Endothelial cell (in vitro differentiated cells): ENCODE data around the gene FGF14. TPM values are rescaled to one million over a fixed set of nuclear protein-coding genes. Genes with fewer than 3 reads are reported as not detected.
"Not testable (repeated sequence)": the region's sequence is repeated elsewhere in the genome, so short reads cannot be mapped to it uniquely, and the experiment has no call there.

Experiments
- DNase-seq: peaks from one replicate; pipeline ENCODE4 v3.0.0; 2021; ENCODE audit warnings: low spot score
- H3K27ac Mint-ChIP-seq: one replicate; pipeline ENCODE4 v1.8.0; 2021; ENCODE audit warnings: mixed read lengths, inconsistent platforms; ENCODE audit not compliant: unreplicated experiment
- H3K27me3 Mint-ChIP-seq: one replicate; pipeline ENCODE4 v1.8.0; 2021; ENCODE audit warnings: mild to moderate bottlenecking, moderate library complexity, mixed read lengths, inconsistent platforms; ENCODE audit not compliant: unreplicated experiment
- H3K36me3 Mint-ChIP-seq: one replicate; pipeline ENCODE4 v1.8.0; 2021; ENCODE audit warnings: mild to moderate bottlenecking, low read depth, mixed read lengths, inconsistent platforms; ENCODE audit not compliant: unreplicated experiment
- H3K4me1 Mint-ChIP-seq: one replicate; pipeline ENCODE4 v1.8.0; 2021; ENCODE audit warnings: mild to moderate bottlenecking, mixed read lengths, inconsistent platforms; ENCODE audit not compliant: unreplicated experiment
- H3K4me3 Mint-ChIP-seq: one replicate; pipeline ENCODE4 v1.8.0; 2021; ENCODE audit warnings: mild to moderate bottlenecking, mixed read lengths, inconsistent platforms; ENCODE audit not compliant: unreplicated experiment
- H3K9me3 Mint-ChIP-seq: one replicate; pipeline ENCODE4 v1.8.0; 2021; ENCODE audit warnings: mixed read lengths, inconsistent platforms; ENCODE audit not compliant: unreplicated experiment
- total RNA-seq: library from RNA; stranded (reverse); fragmentation: NEBNext Ultra II Directional; extraction: Animal tissue kit (Norgen Biotek cat#: 25700); gene quantifications from one replicate; pipeline ENCODE4 v1.2.1, GENCODE V29; 2021; ENCODE audit not compliant: unreplicated experiment
- TF ChIP-seq, protein P1 (sequence below): fragments of 200-600 bp; sonication (generic); IDR thresholded peaks from one replicate; pipeline ENCODE4 v1.5.0; 2021; ENCODE audit warnings: antibody characterized with exemption; ENCODE audit not compliant: unreplicated experiment

The FGF14 gene
- total RNA-seq, 1 donor from 2014 or later: 0.13 TPM

DNA sequence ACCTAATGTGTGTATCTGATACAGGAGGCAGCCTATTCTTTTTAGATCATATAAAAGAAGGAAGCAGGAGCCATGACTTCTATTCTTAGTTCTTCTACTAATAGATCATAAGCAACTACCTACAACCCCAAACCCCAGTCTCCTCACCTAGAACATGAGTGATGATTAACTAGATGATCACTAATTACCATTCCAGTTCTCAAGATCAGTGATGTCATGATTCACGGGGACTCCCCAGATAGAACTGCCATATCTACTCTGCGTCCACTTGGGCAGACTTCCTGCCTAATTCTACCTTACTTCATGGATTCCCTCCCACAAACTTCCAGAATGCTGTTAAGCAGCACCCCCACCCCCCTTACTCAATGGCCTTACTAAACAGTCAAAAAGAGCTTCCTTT is 380.1 kb downstream of the FGF14 start:
- DNase-seq: no peak
- no peaks in the 10 kb centered on the region for H3K36me3 Mint-ChIP-seq
- H3K27ac Mint-ChIP-seq: no peak overlapping the region
- TF ChIP-seq, protein P1, sequence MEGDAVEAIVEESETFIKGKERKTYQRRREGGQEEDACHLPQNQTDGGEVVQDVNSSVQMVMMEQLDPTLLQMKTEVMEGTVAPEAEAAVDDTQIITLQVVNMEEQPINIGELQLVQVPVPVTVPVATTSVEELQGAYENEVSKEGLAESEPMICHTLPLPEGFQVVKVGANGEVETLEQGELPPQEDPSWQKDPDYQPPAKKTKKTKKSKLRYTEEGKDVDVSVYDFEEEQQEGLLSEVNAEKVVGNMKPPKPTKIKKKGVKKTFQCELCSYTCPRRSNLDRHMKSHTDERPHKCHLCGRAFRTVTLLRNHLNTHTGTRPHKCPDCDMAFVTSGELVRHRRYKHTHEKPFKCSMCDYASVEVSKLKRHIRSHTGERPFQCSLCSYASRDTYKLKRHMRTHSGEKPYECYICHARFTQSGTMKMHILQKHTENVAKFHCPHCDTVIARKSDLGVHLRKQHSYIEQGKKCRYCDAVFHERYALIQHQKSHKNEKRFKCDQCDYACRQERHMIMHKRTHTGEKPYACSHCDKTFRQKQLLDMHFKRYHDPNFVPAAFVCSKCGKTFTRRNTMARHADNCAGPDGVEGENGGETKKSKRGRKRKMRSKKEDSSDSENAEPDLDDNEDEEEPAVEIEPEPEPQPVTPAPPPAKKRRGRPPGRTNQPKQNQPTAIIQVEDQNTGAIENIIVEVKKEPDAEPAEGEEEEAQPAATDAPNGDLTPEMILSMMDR: no peak
- H3K4me1 Mint-ChIP-seq: no peaks in the 10 kb centered on the region
- H3K27me3 Mint-ChIP-seq: peaks cover 3% of the 10 kb centered on the region
- H3K4me3 Mint-ChIP-seq: no peak overlapping the region
- peaks cover 6% of the 10 kb centered on the region for H3K9me3 Mint-ChIP-seq

DNA sequence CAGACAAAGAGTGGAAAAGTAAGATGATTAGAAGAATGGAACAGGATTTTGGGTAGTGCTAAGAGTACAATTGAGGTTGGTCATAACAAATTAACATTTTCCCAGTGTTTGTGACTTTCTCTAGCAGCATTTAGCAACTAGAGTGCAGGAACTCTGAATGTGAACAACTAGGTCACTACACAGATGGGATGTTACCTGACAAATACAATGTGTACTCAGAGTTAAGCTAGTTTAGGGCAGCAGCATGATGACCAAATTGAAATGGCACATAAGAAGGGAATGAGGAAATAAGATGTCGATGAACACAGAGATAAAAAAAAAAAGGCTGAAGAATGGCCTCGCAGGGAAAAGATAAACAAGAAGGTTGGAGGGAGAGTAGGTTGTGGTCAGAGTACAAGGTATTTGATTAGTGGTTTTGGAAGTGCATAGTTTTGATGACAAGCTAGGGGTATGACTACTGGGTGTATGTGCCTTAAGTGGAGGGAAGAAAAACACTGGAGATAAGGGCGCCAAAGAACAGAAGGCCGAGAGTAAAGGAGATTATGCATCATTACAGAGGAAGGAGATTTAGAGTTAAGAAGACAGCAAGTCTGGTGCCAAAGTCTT is 381.1 kb downstream of the FGF14 start:
- Mint-ChIP-seq H3K27ac (no peak overlapping the region), H3K4me3 (no peak overlapping the region), H3K4me1 (no peaks in the 10 kb centered on the region), H3K36me3 (no peaks in the 10 kb centered on the region), H3K27me3 (peaks cover 3% of the 10 kb centered on the region), H3K9me3 (peaks cover 6% of the 10 kb centered on the region)
- TF ChIP-seq, protein P1: no peak
- DNase-seq: no peak

DNA sequence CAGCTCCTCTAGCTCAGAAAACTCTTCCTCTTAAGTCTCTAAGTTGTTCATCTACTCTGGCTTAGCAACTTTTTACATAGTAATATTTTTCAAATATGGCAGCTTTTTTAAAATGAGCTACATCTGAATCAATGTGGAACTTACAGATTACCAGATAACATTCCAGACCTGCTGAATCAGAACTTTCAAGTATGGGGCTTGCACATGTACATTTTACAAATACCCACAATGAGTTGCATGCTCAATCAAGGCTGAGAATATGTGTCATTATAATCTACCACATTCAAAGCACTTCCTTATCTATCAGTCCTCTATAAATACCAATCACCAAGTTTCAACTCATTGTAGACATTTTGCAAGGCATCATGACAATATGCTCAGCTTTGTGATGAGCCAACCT is 383.1 kb downstream of the FGF14 start:
- H3K27ac Mint-ChIP-seq: no peak overlapping the region
- H3K9me3 Mint-ChIP-seq: peaks cover 6% of the 10 kb centered on the region
- no peaks in the 10 kb centered on the region for H3K36me3 Mint-ChIP-seq
- no peak for DNase-seq
- H3K27me3 Mint-ChIP-seq: peaks cover 3% of the 10 kb centered on the region
- H3K4me1 Mint-ChIP-seq: no peaks in the 10 kb centered on the region
- no peak overlapping the region for H3K4me3 Mint-ChIP-seq
- TF ChIP-seq, protein P1: no peak

DNA sequence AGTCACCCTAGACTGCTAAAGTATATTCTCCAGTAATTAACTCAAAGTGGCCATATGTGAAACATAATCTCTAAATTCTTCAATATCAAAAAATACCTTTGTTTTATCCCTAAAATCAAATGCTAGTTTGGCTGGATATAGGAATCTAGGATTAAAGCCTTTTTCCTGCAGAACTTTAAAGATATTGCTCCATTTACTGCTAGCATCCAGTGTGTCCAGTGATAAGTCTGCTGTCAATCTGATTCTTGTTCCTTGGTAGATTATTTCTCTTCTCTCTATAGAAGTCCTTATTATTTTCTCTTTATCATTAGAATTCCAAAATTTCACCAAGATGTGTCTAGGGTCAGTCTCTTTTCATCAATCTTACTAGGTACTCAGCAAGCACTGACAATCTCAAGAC is 384.6 kb downstream of the FGF14 start:
- DNase-seq: no peak
- Mint-ChIP-seq H3K36me3 (no peaks in the 10 kb centered on the region), H3K27me3 (peaks cover 3% of the 10 kb centered on the region), H3K27ac (no peak overlapping the region), H3K4me3 (no peak overlapping the region), H3K9me3 (peaks cover 6% of the 10 kb centered on the region), H3K4me1 (no peaks in the 10 kb centered on the region)
- TF ChIP-seq, protein P1: no peak

DNA sequence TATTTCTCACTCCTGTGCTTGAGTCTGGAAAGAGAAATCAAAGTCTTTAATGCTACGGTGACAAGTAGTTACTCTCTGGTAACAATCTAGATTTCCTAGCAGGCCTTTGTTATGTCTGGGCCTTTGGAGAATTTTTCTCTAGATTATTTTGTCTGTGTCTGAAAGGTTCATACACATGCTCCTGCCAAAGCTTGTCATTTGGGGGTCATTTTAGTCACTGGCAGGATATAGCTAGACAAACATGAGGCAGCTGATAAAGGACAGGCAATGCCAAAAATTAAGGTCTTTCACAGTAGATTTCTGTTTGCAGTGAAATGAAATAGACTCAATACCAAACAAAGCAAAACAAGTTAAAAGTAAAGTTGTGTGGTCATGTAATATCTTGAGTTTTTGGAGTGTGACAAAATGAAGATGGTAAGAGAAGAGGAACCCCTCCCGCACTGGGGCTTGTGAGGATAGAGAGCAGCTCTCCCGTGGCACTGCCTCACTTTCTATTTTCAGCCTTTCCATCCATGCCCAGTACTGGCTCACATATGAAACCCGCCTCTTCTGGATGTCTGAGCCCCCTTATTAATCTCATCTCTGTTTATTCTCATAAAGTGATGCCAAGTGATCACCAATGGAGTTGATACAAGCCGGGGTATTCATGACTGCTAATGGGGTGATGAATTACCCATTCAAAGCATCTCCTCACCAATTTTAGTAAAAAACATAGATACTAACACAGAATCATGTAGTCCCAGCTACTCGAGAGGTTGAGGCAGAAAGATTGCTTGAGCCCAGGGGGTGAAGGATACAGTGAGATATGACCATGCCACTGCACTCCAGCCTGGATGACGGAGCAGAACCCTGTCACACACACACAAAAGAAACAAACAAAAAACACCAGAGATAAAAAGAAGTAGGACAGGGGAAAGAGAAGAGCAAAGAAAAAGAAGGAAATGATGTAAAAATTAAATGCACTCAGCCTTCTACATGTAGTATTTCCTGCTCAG is 389.3 kb downstream of the FGF14 start:
- TF ChIP-seq, protein P1: no peak
- H3K9me3 Mint-ChIP-seq: no peaks in the 10 kb centered on the region
- H3K4me3 Mint-ChIP-seq: no peak overlapping the region
- no peaks in the 10 kb centered on the region for H3K36me3 Mint-ChIP-seq
- no peaks in the 10 kb centered on the region for H3K27me3 Mint-ChIP-seq
- H3K27ac Mint-ChIP-seq: no peak overlapping the region
- no peaks in the 10 kb centered on the region for H3K4me1 Mint-ChIP-seq
- DNase-seq: no peak

DNA sequence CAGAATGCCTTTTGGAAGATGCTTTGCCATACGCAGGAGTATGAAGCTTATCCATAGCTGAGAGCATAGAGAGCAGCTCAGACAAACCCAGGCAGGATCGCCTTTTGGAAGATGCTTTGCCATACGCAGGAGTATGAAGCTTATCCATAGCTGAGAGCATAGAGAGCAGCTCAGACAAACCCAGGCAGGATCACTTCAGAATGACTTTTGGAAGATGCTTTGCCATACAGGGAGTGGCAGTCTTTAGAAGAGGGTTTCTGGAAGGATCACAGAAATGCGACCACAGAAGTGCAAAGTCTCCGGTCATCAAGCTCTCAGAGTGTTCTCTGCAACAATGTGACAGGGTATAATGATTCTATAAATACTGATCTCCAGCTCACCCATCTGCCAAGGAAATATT is 390.4 kb downstream of the FGF14 start:
- not testable (repeated sequence) for DNase-seq, H3K27ac Mint-ChIP-seq, H3K36me3 Mint-ChIP-seq, H3K27me3 Mint-ChIP-seq, H3K9me3 Mint-ChIP-seq, H3K4me1 Mint-ChIP-seq, H3K4me3 Mint-ChIP-seq
